ENCODE data around the gene DCP1A.
"Not testable (repeated sequence)": the region's sequence is repeated elsewhere in the genome, so short reads cannot be mapped to it uniquely, and the experiment has no call there.

DCP1A gene

GRCh38 chr3:53328746-53329145 lies 18.6 kb downstream of the DCP1A start:
- DNase-seq: no peak

- DNase-seq: not testable (repeated sequence)
These were observed 19.4 kb downstream of the DCP1A start for GRCh38 chr3:53327986-53328385.

GRCh38 chr3:53324105-53324504 lies 23.2 kb downstream of the DCP1A start:
- no peak for DNase-seq

- DNase-seq: no peak
These were observed 26.6 kb downstream of the DCP1A start for GRCh38 chr3:53320697-53321096.

GRCh38 chr3:53318522-53318921 lies 28.8 kb downstream of the DCP1A start:
- DNase-seq: peak; percentile 47

- no peak for DNase-seq
These were observed 34.5 kb downstream of the DCP1A start for GRCh38 chr3:53312832-53313231.

GRCh38 chr3:53311882-53312281 lies 35.5 kb downstream of the DCP1A start:
- no peak for DNase-seq

GRCh38 chr3:53303957-53304356 lies 43.4 kb downstream of the DCP1A start:
- DNase-seq: no peak

GRCh38 chr3:53303549-53303948 lies 43.8 kb downstream of the DCP1A start:
- DNase-seq: no peak

GRCh38 chr3:53300826-53301225 lies 46.5 kb downstream of the DCP1A start:
- no peak for DNase-seq

- DNase-seq: peak; percentile 57
These were observed 47.7 kb downstream of the DCP1A start for GRCh38 chr3:53299611-53300023.

- DNase-seq: no peak
These were observed 51.9 kb downstream of the DCP1A start for GRCh38 chr3:53295410-53295809.

- no peak for DNase-seq
These were observed 53.5 kb downstream of the DCP1A start for GRCh38 chr3:53293867-53294266.

GRCh38 chr3:53288214-53288613 lies 59.1 kb downstream of the DCP1A start:
- no peak for DNase-seq

GRCh38 chr3:53287131-53287629 lies 60.2 kb downstream of the DCP1A start:
- DNase-seq: peak; percentile 33

- DNase-seq: no peak
These were observed 60.6 kb downstream of the DCP1A start for GRCh38 chr3:53286727-53287126.

- DNase-seq: no peak
These were observed 64.8 kb downstream of the DCP1A start for GRCh38 chr3:53282581-53282980.

- no peak for DNase-seq
These were observed 68.7 kb downstream of the DCP1A start for GRCh38 chr3:53278667-53279066.

- DNase-seq: no peak
These were observed 72.3 kb downstream of the DCP1A start for GRCh38 chr3:53274938-53275605.

- DNase-seq: no peak
These were observed 74.1 kb downstream of the DCP1A start for GRCh38 chr3:53273146-53273670.

GRCh38 chr3:53269888-53270880 lies 77.2 kb downstream of the DCP1A start:
- peak; percentile 93 for DNase-seq

- DNase-seq: not testable (repeated sequence)
These were observed 78.2 kb downstream of the DCP1A start for GRCh38 chr3:53269193-53269592.

GRCh38 chr3:53267766-53268165 lies 79.6 kb downstream of the DCP1A start:
- no peak for DNase-seq
